Measurements from ENCODE around the gene KITLG. TPM values are rescaled to one million over a fixed set of nuclear protein-coding genes. Genes with fewer than 3 reads are reported as not detected.
"Not testable (repeated sequence)": the region's sequence is repeated elsewhere in the genome, so short reads cannot be mapped to it uniquely, and the experiment has no call there.

KITLG gene
- total RNA-seq, 2 donors from 2014 or later: not detected

DNA sequence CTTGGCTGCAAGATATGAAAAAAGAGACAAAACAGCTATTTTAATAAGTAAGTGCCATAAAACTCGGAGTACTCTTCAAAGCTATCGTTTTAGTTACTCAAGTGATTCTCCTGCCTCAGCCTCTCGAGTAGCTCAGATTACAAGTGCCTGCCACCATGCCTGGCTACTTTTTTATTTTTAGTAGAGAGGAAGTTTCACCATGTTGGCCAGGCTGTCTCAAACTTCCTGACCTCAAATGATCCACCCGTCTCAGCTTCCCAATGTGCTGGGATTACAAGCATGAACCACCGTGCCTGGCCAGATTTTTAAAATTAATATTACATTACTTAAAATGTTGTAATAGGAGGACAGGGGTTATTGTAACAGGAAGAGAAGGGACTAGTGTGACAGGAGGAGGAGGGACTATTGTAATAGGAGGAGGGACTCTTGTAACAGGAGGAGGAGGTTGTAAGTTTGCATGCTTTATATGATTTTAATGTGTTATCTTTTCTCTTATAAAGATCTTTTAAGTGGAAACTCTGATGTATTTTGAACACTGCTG lies 61.3 kb downstream of the KITLG start:
- ATAC-seq (no peak), DNase-seq (ENCODE audit: low spot score in 2 of 2) (no peak)
- H3K9me3 Mint-ChIP-seq: no peaks in the 10 kb centered on the region
- no peaks in the 10 kb centered on the region for H3K36me3 Mint-ChIP-seq
- H3K27ac Mint-ChIP-seq: no peak overlapping the region

- peak overlapping the region in 1 of 2 donors; percentile 9 for H3K27ac Mint-ChIP-seq
- H3K36me3 Mint-ChIP-seq: no peaks in the 10 kb centered on the region
- DNase-seq (ENCODE audit: low spot score in 2 of 2) (no peak), ATAC-seq (no peak)
- H3K9me3 Mint-ChIP-seq: no peaks in the 10 kb centered on the region
Measured at GRCh38 chr12:88516811-88517210, 63.5 kb downstream of the KITLG start.

DNA sequence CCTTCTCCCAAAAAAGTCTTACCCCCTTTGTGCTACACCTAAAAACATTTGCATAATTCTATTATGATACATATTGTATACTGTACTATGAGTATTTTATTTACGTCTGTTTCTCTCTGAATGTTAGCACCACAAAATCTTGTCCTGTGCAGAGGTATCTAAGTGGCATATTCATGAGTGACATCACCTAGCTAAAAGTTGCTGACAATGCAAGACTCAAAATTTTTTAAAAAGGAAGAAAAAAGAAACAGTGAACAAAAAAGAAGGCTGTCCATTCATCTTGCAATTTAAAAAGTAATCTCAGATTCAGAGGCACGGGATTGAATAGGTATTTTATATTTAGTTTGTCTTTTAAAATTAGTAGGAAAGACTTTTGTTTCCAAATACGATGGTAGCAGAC lies 69.4 kb downstream of the KITLG start:
- Mint-ChIP-seq H3K36me3 (no peaks in the 10 kb centered on the region), H3K27ac (no peak overlapping the region), H3K9me3 (no peaks in the 10 kb centered on the region)
- ATAC-seq (no peak), DNase-seq (ENCODE audit: low spot score in 2 of 2) (no peak)

DNA sequence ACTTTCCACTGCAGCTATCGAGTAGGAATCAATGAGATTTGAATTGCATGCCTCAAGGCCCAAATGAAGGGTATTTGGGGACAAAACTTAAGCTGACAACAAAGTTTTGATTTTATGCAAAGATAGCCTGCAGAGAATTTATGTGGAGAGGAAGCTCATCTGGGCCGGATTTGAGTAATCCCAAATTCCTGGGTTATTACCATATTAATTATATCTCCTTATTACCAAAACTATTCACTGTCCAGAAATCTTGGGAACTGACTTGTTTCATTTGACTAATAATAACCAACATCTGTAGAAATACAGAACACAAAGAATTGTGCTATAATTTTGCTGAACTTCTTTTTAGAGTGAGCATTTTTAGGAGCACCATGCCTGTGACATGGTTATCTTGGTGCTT lies 70.4 kb downstream of the KITLG start:
- Mint-ChIP-seq H3K9me3 (no peaks in the 10 kb centered on the region), H3K36me3 (no peaks in the 10 kb centered on the region), H3K27ac (no peak overlapping the region)
- no peak for ATAC-seq
- DNase-seq (ENCODE audit: low spot score in 2 of 2): no peak

- H3K36me3 Mint-ChIP-seq: no peaks in the 10 kb centered on the region
- DNase-seq (ENCODE audit: low spot score in 2 of 2) (no peak), ATAC-seq (no peak)
- no peaks in the 10 kb centered on the region for H3K9me3 Mint-ChIP-seq
- H3K27ac Mint-ChIP-seq: no peak overlapping the region
Measured at GRCh38 chr12:88509347-88509746, 70.9 kb downstream of the KITLG start.

GRCh38 chr12:88507851-88508250 lies 72.4 kb downstream of the KITLG start:
- not testable (repeated sequence) for H3K27ac Mint-ChIP-seq; ATAC-seq; H3K36me3 Mint-ChIP-seq; H3K9me3 Mint-ChIP-seq; DNase-seq (ENCODE audit: low spot score in 2 of 2)

DNA sequence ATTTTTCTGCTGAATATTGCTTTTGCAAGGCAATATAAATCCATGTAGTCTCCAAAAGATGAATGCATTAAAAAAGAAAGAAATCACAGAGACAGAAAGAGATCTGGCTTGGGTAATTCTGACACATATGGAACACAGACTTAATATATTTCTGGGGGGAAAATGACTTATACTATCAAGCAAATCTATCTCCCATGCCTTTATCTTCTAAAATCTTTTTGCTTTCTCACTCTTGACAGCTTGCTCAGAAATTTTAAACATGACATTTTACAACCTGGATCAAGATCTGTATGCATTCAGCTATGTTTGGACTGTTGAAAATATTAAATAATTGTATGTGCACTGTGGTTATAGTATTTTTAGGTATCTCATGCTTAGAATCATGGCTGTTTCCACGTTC lies 73.0 kb downstream of the KITLG start:
- Mint-ChIP-seq H3K9me3 (no peaks in the 10 kb centered on the region), H3K36me3 (no peaks in the 10 kb centered on the region), H3K27ac (no peak overlapping the region)
- ATAC-seq: no peak
- no peak for DNase-seq (ENCODE audit: low spot score in 2 of 2)

GRCh38 chr12:88505696-88506095 lies 74.6 kb downstream of the KITLG start:
- Mint-ChIP-seq H3K36me3 (no peaks in the 10 kb centered on the region), H3K27ac (no peak overlapping the region), H3K9me3 (no peaks in the 10 kb centered on the region)
- no peak for ATAC-seq
- DNase-seq (ENCODE audit: low spot score in 2 of 2): no peak

DNA sequence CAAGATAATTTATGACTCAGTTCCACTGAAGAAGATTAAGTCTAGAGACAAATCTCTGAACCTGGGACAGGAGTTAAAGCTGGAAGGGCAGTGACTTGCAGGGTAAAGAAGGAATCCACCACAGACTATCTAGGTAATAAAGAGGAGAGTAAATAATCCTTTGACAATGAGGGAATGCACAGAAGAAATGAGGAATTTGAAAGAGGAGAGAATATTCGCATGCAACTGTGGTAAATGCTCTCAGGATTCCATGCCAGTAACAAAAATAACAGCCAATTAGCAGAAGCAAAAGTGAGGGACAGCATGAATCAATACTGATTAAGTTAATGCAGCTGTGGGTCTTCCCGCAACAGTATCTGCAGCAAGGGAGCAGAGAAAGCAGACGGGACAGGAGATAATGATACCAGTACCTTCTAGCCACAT lies 77.0 kb downstream of the KITLG start:
- Mint-ChIP-seq H3K9me3 (peaks cover 9 to 12% of the 10 kb centered on the region in 2 donors), H3K27ac (no peak overlapping the region), H3K36me3 (no peaks in the 10 kb centered on the region)
- ATAC-seq (no peak), DNase-seq (ENCODE audit: low spot score in 2 of 2) (no peak)

DNA sequence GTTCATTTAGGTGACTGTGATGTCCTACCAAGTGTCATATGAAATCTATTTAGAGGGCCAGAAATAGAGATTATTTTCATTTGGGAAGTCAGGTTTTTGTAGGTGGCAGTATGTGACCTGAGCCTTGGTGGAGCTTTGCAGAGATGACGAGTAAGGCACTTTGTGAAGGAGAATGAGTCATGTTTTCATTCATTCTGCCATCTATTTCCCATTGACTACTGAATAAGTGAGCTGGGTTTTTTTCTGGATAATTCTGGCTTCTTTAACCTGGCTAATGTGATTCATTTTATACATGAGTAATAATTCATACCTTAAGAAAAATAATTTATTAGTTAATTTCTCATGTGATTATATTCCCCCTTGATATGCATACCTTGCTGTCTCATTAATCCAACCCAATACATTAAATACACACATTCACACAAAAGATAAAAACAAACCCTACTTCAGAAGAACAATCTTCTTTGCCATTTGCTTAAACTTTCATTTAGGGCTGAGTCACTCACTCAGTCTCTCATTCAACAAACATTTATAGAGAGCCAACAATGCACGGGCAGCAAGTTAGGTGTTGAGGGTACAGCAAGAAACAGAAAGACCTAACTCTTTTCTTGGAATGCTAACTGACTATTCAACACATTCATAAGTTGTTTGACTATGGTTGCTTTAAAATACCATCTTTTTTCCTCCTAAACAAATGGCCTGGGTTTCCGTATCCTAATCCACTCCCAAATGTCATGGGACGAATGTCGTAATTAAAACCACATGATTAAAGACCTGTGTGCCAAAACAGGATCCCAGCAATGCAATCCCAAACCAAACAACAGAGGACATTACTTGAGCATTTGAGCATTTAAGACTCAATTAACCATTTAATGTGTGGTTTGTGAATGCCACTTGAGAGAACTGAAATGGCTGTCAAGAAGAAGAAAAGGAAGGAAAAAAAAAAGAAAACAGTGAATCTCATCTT lies 78.0 kb downstream of the KITLG start:
- no peak for DNase-seq (ENCODE audit: low spot score in 2 of 2)
- peaks cover 9 to 12% of the 10 kb centered on the region in 2 donors for H3K9me3 Mint-ChIP-seq

DNA sequence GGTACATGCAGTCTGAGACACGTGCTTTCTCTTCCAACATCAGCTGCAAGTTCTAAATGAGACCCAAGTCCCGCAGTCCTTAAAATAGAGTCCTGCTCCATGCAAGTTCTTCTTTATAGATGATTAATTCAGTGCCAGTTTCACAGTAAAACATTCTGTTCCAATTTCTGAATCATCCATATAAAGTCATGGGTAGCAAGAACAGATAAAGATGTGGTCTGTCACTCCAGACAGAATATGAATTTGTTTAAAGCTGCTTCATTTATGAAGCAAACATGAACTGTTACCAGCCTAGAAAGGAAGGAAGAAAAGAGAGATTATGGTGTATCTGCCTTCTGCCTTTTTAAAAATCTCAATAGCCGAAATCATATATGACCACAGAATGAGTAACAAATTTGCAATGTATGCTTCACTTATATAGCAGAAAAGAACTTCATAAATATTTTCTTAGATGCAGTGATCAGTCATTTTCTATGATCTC lies 83.3 kb downstream of the KITLG start:
- Mint-ChIP-seq H3K36me3 (no peaks in the 10 kb centered on the region), H3K27ac (no peak overlapping the region), H3K9me3 (peaks cover 9 to 12% of the 10 kb centered on the region in 2 donors)
- ATAC-seq (no peak), DNase-seq (ENCODE audit: low spot score in 2 of 2) (no peak)

More for the DNA sequence above, 78.0 kb downstream of the KITLG start:
- no peak overlapping the region for H3K27ac Mint-ChIP-seq
- H3K36me3 Mint-ChIP-seq: no peaks in the 10 kb centered on the region
- ATAC-seq: no peak

GRCh38 chr12:88496429-88496828 lies 83.8 kb downstream of the KITLG start:
- ATAC-seq: no peak
- Mint-ChIP-seq H3K36me3 (no peaks in the 10 kb centered on the region), H3K27ac (no peak overlapping the region), H3K9me3 (peaks cover 9 to 12% of the 10 kb centered on the region in 2 donors)
- DNase-seq (ENCODE audit: low spot score in 2 of 2): no peak

- peaks cover 8% of the 10 kb centered on the region in 2 donors for H3K9me3 Mint-ChIP-seq
- DNase-seq (ENCODE audit: low spot score in 2 of 2): no peak
- no peak for ATAC-seq
Measured at GRCh38 chr12:88495031-88495430, 85.2 kb downstream of the KITLG start.

GRCh38 chr12:88494520-88494919 lies 85.8 kb downstream of the KITLG start:
- H3K36me3 Mint-ChIP-seq: no peaks in the 10 kb centered on the region
- H3K27ac Mint-ChIP-seq: no peak overlapping the region
- peaks cover 3% of the 10 kb centered on the region in 2 donors for H3K9me3 Mint-ChIP-seq
- ATAC-seq (no peak), DNase-seq (ENCODE audit: low spot score in 2 of 2) (no peak)

More at GRCh38 chr12:88495031-88495430, 85.2 kb downstream of the KITLG start:
- Mint-ChIP-seq H3K27ac (no peak overlapping the region), H3K36me3 (no peaks in the 10 kb centered on the region)

GRCh38 chr12:88493636-88494035 lies 86.6 kb downstream of the KITLG start:
- Mint-ChIP-seq H3K36me3 (no peaks in the 10 kb centered on the region), H3K27ac (no peak overlapping the region), H3K9me3 (no peaks in the 10 kb centered on the region)
- ATAC-seq (no peak), DNase-seq (ENCODE audit: low spot score in 2 of 2) (no peak)

GRCh38 chr12:88490425-88490824 lies 89.8 kb downstream of the KITLG start:
- Mint-ChIP-seq H3K36me3 (no peaks in the 10 kb centered on the region), H3K27ac (no peak overlapping the region)

GRCh38 chr12:88472775-88473174 lies 107.5 kb downstream of the KITLG start:
- peaks cover 5 to 12% of the 10 kb centered on the region in 2 donors for H3K9me3 Mint-ChIP-seq
- no peak for DNase-seq (ENCODE audit: low spot score in 2 of 2)
- no peak for ATAC-seq
- H3K36me3 Mint-ChIP-seq: no peaks in the 10 kb centered on the region
- H3K27ac Mint-ChIP-seq: no peak overlapping the region

More at GRCh38 chr12:88490425-88490824, 89.8 kb downstream of the KITLG start:
- H3K9me3 Mint-ChIP-seq: no peaks in the 10 kb centered on the region
- no peak for ATAC-seq
- DNase-seq (ENCODE audit: low spot score in 2 of 2): no peak

Measured in activated naive CD4-positive, alpha-beta T cell treated with anti-CD3 and anti-CD28 coated beads, Interleukin-2, amount 50 U/mL, for 72 hours (primary cell).